WTC11 (cell line): ENCODE results near the gene GPC6. TPM values are rescaled to one million over a fixed set of nuclear protein-coding genes. Genes with fewer than 3 reads are reported as not detected.

ENCODE experiments used
- ATAC-seq: fragments of 200-7000 bp; cut with Tn5 transposase; 2 replicates; pipeline ENCODE4 v1.10.0; 2021; ENCODE audit warnings: mild to moderate bottlenecking, moderate library complexity
- CTCF ChIA-PET: fragments of 300-600 bp; sonication (Branson Sonifier 250); formaldehyde crosslinking; loops from one replicate; lab custom pipeline; 2021; ENCODE audit warnings: antibody characterized with exemption; lab: Charles Lee
- POLR2A ChIA-PET: fragments of 350-600 bp; sonication (Branson Sonifier 250); formaldehyde crosslinking; loops from one replicate; lab custom pipeline; 2021; ENCODE audit warnings: antibody characterized with exemption; lab: Charles Lee
- DNase-seq: peaks from one replicate; pipeline ENCODE4 v3.0.0; 2021; ENCODE audit warnings: low spot score
- H3K27ac Mint-ChIP-seq: 2 replicates; pipeline ENCODE4 v1.8.0; 2021; ENCODE audit warnings: mixed read lengths
- H3K27me3 Mint-ChIP-seq: 2 replicates; pipeline ENCODE4 v1.8.0; 2021; ENCODE audit warnings: low read depth, mild to moderate bottlenecking, moderate library complexity, mixed read lengths
- H3K36me3 Mint-ChIP-seq: 2 replicates; pipeline ENCODE4 v1.8.0; 2021; ENCODE audit warnings: mixed read lengths
- H3K4me1 Mint-ChIP-seq: 2 replicates; pipeline ENCODE4 v1.8.0; 2022; ENCODE audit warnings: mixed read lengths
- H3K4me3 Mint-ChIP-seq: 2 replicates; pipeline ENCODE4 v1.8.0; 2021; ENCODE audit warnings: mild to moderate bottlenecking, moderate library complexity, mixed read lengths
- H3K9me3 Mint-ChIP-seq: 2 replicates; pipeline ENCODE4 v1.8.0; 2021; ENCODE audit warnings: mixed read lengths
- AFF4 ChIP-seq: sonication (generic); formaldehyde crosslinking; IDR thresholded peaks from 2 replicates; pipeline ENCODE4 v1.8.1; 2023; ENCODE audit warnings: mild to moderate bottlenecking, missing genetic modification reagents, borderline replicate concordance
- HMGA2 ChIP-seq: fragments of 250-450 bp; sonication (Bioruptor Pico); IDR thresholded peaks from 2 replicates; pipeline ENCODE4 v1.4.0; 2021; ENCODE audit warnings: mild to moderate bottlenecking, moderate library complexity
- JAZF1 ChIP-seq: fragments of 250-450 bp; sonication (Bioruptor Pico); IDR thresholded peaks from 2 replicates; pipeline ENCODE4 v1.9.0; 2021; ENCODE audit warnings: moderate library complexity, mild to moderate bottlenecking, inconsistent platforms
- KAT7 ChIP-seq: sonication (generic); formaldehyde crosslinking; IDR thresholded peaks from 2 replicates; pipeline ENCODE4 v1.8.1; 2023; ENCODE audit warnings: missing genetic modification reagents, mild to moderate bottlenecking, borderline replicate concordance
- NFYB ChIP-seq: sonication (generic); formaldehyde crosslinking; conservative IDR thresholded peaks from 2 replicates; pipeline ENCODE4 v1.8.0; 2022; ENCODE audit warnings: low read depth, missing genetic modification reagents
- PRRX2 ChIP-seq: fragments of 250-450 bp; sonication (Bioruptor Pico); IDR thresholded peaks from 2 replicates; pipeline ENCODE4 v1.8.0; 2021; ENCODE audit warnings: mild to moderate bottlenecking
- RORB ChIP-seq: fragments of 250-450 bp; sonication (Bioruptor Pico); IDR thresholded peaks from 2 replicates; pipeline ENCODE4 v1.9.0; 2021; ENCODE audit warnings: mild to moderate bottlenecking
- TEAD1 ChIP-seq: sonication (generic); formaldehyde crosslinking; IDR thresholded peaks from 2 replicates; pipeline ENCODE4 v1.8.0; 2022; ENCODE audit warnings: mild to moderate bottlenecking, missing genetic modification reagents
- ZBTB21 ChIP-seq: sonication (generic); formaldehyde crosslinking; IDR thresholded peaks from 2 replicates; pipeline ENCODE4 v1.8.1; 2023; ENCODE audit warnings: mild to moderate bottlenecking, missing genetic modification reagents, borderline replicate concordance
- ZNF219 ChIP-seq: sonication (generic); formaldehyde crosslinking; IDR thresholded peaks from 2 replicates; pipeline ENCODE4 v1.8.0; 2023; ENCODE audit warnings: missing genetic modification reagents, mild to moderate bottlenecking, borderline replicate concordance
- ZNF232 ChIP-seq: sonication (generic); formaldehyde crosslinking; IDR thresholded peaks from 2 replicates; pipeline ENCODE4 v1.8.0; 2022; ENCODE audit warnings: mild to moderate bottlenecking, missing genetic modification reagents
- ZSCAN18 ChIP-seq: fragments of 250-450 bp; sonication (Bioruptor Pico); IDR thresholded peaks from 2 replicates; pipeline ENCODE4 v2.1.2; 2022; ENCODE audit warnings: mild to moderate bottlenecking, moderate library complexity
- total RNA-seq: library from RNA; stranded (reverse); gene quantifications from 3 replicates; pipeline ENCODE4 v1.2.3, GENCODE V29; 2021
- TF ChIP-seq, protein P1 (sequence below): fragments of 250-450 bp; sonication (Bioruptor Pico); IDR thresholded peaks from 2 replicates; pipeline ENCODE4 v1.8.0; 2021; ENCODE audit warnings: mild to moderate bottlenecking
- TF ChIP-seq, protein P2 (sequence below): sonication (generic); formaldehyde crosslinking; IDR thresholded peaks from 2 replicates; pipeline ENCODE4 v1.8.0; 2022; ENCODE audit warnings: mild to moderate bottlenecking, missing genetic modification reagents
- TF ChIP-seq, protein P3 (sequence below): fragments of 250-450 bp; sonication (Bioruptor Pico); IDR thresholded peaks from 2 replicates; pipeline ENCODE4 v1.9.0; 2021; ENCODE audit warnings: moderate library complexity, mild to moderate bottlenecking, inconsistent platforms, borderline replicate concordance
- TF ChIP-seq, protein P4 (sequence below): fragments of 250-450 bp; sonication (Bioruptor Pico); IDR thresholded peaks from 2 replicates; pipeline ENCODE4 v1.9.0; 2021; ENCODE audit warnings: mild to moderate bottlenecking, borderline replicate concordance
- TF ChIP-seq, protein P5 (sequence below): sonication (generic); formaldehyde crosslinking; IDR thresholded peaks from 2 replicates; pipeline ENCODE4 v1.8.1; 2023; ENCODE audit warnings: mild to moderate bottlenecking, moderate library complexity, missing genetic modification reagents
- TF ChIP-seq, protein P6 (sequence below): sonication (generic); formaldehyde crosslinking; IDR thresholded peaks from 2 replicates; pipeline ENCODE4 v1.8.1; 2022; ENCODE audit warnings: mild to moderate bottlenecking, moderate library complexity, missing genetic modification reagents
- TF ChIP-seq, protein P7 (sequence below): sonication (generic); formaldehyde crosslinking; IDR thresholded peaks from 2 replicates; pipeline ENCODE4 v1.8.1; 2023; ENCODE audit warnings: mild to moderate bottlenecking, missing genetic modification reagents, moderate library complexity

Gene GPC6
- total RNA-seq, 1 experiment from 2014 or later, result 19.5 TPM

DNA sequence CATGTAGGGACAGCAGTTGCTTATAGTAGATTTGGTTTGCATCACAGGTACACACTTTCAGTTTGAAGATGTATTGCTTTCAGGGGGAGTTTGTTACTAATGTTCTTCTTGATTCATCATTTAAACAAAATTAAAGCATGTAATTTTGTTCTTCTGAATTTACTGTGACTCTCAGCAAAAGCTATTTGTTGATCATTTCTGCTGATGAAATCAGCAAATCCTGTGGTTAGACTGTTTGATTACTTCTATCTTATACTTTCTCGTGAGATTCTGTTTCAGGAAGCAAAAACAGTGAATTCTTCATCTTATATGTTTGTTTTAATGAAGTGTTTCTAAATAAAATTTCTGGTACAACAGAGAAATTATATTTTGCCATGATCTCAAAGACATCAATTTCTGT, 497.6 kb downstream of the GPC6 start:
- no peaks in the 10 kb centered on the region for H3K36me3 Mint-ChIP-seq
- ChIA-PET CTCF (no interaction called here), POLR2A (no interaction called here)
- H3K27ac Mint-ChIP-seq, result no peak overlapping the region
- ATAC-seq, result no peak
- peaks cover 6% of the 10 kb centered on the region for H3K9me3 Mint-ChIP-seq
- H3K4me3 Mint-ChIP-seq, result no peak overlapping the region
- peaks cover 19% of the 10 kb centered on the region for H3K4me1 Mint-ChIP-seq
- DNase-seq, result no peak
- no peaks in the 10 kb centered on the region for H3K27me3 Mint-ChIP-seq
- TF ChIP-seq NFYB (CRISPR knock-in tag), result no peak
- no peak for TF ChIP-seq ZSCAN18 (CRISPR knock-in tag)
- TF ChIP-seq, protein P1, sequence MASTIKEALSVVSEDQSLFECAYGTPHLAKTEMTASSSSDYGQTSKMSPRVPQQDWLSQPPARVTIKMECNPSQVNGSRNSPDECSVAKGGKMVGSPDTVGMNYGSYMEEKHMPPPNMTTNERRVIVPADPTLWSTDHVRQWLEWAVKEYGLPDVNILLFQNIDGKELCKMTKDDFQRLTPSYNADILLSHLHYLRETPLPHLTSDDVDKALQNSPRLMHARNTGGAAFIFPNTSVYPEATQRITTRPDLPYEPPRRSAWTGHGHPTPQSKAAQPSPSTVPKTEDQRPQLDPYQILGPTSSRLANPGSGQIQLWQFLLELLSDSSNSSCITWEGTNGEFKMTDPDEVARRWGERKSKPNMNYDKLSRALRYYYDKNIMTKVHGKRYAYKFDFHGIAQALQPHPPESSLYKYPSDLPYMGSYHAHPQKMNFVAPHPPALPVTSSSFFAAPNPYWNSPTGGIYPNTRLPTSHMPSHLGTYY (CRISPR knock-in tag), result no peak
- TF ChIP-seq, protein P2, sequence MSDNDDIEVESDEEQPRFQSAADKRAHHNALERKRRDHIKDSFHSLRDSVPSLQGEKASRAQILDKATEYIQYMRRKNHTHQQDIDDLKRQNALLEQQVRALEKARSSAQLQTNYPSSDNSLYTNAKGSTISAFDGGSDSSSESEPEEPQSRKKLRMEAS (CRISPR knock-in tag), result no peak
- TF ChIP-seq JAZF1 (CRISPR knock-in tag), result no peak
- TF ChIP-seq, protein P3, sequence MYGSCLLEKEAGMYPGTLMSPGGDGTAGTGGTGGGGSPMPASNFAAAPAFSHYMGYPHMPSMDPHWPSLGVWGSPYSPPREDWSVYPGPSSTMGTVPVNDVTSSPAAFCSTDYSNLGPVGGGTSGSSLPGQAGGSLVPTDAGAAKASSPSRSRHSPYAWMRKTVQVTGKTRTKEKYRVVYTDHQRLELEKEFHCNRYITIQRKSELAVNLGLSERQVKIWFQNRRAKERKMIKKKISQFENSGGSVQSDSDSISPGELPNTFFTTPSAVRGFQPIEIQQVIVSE (CRISPR knock-in tag), result no peak
- TF ChIP-seq AFF4 (CRISPR knock-in tag), result no peak
- TF ChIP-seq PRRX2 (CRISPR knock-in tag), result no peak
- TF ChIP-seq TEAD1 (CRISPR knock-in tag), result no peak
- TF ChIP-seq ZBTB21 (CRISPR knock-in tag), result no peak
- TF ChIP-seq, protein P4, sequence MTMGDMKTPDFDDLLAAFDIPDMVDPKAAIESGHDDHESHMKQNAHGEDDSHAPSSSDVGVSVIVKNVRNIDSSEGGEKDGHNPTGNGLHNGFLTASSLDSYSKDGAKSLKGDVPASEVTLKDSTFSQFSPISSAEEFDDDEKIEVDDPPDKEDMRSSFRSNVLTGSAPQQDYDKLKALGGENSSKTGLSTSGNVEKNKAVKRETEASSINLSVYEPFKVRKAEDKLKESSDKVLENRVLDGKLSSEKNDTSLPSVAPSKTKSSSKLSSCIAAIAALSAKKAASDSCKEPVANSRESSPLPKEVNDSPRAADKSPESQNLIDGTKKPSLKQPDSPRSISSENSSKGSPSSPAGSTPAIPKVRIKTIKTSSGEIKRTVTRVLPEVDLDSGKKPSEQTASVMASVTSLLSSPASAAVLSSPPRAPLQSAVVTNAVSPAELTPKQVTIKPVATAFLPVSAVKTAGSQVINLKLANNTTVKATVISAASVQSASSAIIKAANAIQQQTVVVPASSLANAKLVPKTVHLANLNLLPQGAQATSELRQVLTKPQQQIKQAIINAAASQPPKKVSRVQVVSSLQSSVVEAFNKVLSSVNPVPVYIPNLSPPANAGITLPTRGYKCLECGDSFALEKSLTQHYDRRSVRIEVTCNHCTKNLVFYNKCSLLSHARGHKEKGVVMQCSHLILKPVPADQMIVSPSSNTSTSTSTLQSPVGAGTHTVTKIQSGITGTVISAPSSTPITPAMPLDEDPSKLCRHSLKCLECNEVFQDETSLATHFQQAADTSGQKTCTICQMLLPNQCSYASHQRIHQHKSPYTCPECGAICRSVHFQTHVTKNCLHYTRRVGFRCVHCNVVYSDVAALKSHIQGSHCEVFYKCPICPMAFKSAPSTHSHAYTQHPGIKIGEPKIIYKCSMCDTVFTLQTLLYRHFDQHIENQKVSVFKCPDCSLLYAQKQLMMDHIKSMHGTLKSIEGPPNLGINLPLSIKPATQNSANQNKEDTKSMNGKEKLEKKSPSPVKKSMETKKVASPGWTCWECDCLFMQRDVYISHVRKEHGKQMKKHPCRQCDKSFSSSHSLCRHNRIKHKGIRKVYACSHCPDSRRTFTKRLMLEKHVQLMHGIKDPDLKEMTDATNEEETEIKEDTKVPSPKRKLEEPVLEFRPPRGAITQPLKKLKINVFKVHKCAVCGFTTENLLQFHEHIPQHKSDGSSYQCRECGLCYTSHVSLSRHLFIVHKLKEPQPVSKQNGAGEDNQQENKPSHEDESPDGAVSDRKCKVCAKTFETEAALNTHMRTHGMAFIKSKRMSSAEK (CRISPR knock-in tag), result no peak
- TF ChIP-seq ZNF219 (CRISPR knock-in tag), result no peak
- no peak for TF ChIP-seq HMGA2 (CRISPR knock-in tag)
- TF ChIP-seq, protein P5, sequence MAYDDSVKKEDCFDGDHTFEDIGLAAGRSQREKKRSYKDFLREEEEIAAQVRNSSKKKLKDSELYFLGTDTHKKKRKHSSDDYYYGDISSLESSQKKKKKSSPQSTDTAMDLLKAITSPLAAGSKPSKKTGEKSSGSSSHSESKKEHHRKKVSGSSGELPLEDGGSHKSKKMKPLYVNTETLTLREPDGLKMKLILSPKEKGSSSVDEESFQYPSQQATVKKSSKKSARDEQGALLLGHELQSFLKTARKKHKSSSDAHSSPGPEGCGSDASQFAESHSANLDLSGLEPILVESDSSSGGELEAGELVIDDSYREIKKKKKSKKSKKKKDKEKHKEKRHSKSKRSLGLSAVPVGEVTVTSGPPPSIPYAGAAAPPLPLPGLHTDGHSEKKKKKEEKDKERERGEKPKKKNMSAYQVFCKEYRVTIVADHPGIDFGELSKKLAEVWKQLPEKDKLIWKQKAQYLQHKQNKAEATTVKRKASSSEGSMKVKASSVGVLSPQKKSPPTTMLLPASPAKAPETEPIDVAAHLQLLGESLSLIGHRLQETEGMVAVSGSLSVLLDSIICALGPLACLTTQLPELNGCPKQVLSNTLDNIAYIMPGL (CRISPR knock-in tag), result no peak
- TF ChIP-seq, protein P6, sequence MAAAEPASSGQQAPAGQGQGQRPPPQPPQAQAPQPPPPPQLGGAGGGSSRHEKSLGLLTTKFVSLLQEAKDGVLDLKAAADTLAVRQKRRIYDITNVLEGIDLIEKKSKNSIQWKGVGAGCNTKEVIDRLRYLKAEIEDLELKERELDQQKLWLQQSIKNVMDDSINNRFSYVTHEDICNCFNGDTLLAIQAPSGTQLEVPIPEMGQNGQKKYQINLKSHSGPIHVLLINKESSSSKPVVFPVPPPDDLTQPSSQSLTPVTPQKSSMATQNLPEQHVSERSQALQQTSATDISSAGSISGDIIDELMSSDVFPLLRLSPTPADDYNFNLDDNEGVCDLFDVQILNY, result no peak
- no peak for TF ChIP-seq ZNF232 (CRISPR knock-in tag)
- TF ChIP-seq, protein P7, sequence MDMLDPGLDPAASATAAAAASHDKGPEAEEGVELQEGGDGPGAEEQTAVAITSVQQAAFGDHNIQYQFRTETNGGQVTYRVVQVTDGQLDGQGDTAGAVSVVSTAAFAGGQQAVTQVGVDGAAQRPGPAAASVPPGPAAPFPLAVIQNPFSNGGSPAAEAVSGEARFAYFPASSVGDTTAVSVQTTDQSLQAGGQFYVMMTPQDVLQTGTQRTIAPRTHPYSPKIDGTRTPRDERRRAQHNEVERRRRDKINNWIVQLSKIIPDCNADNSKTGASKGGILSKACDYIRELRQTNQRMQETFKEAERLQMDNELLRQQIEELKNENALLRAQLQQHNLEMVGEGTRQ, result no peak
- no peak for TF ChIP-seq RORB (CRISPR knock-in tag)
- no peak for TF ChIP-seq KAT7 (CRISPR knock-in tag)
